MG63 (cell line): ENCODE results near the gene SP110. TPM values are rescaled to one million over a fixed set of nuclear protein-coding genes. Genes with fewer than 3 reads are reported as not detected.

Experiments used
- DNase-seq: peaks from one replicate; pipeline ENCODE4 v3.0.0-alpha.2; 2020
- H3K27me3 ChIP-seq: fragments of 250-450 bp; sonication (Bioruptor Pico); 2 replicates; pipeline ENCODE4 v1.5.1; 2020; ENCODE audit warnings: mild to moderate bottlenecking, moderate library complexity
- H3K36me3 ChIP-seq: fragments of 250-450 bp; sonication (Bioruptor Pico); 2 replicates; pipeline ENCODE4 v1.5.1; 2020; ENCODE audit warnings: mild to moderate bottlenecking, moderate library complexity
- H3K4me3 ChIP-seq: fragments of 250-450 bp; sonication (Bioruptor Pico); 2 replicates; pipeline ENCODE4 v1.5.1; 2020; ENCODE audit warnings: mild to moderate bottlenecking, moderate library complexity
- H3K9me3 ChIP-seq: fragments of 250-450 bp; sonication (Bioruptor Pico); 2 replicates; pipeline ENCODE4 v1.5.1; 2020; ENCODE audit warnings: mild to moderate bottlenecking, moderate library complexity
- total RNA-seq: library from RNA; depleted of rRNA; stranded (reverse); fragments of >200 nt; shearing (Covaris generic); gene quantifications from 2 replicates; pipeline ENCODE4 v1.2.3, GENCODE V29; 2014; ENCODE audit warnings: low replicate concordance

The SP110 gene
- total RNA-seq, 1 experiment from 2014 or later: 7.2 TPM

DNA sequence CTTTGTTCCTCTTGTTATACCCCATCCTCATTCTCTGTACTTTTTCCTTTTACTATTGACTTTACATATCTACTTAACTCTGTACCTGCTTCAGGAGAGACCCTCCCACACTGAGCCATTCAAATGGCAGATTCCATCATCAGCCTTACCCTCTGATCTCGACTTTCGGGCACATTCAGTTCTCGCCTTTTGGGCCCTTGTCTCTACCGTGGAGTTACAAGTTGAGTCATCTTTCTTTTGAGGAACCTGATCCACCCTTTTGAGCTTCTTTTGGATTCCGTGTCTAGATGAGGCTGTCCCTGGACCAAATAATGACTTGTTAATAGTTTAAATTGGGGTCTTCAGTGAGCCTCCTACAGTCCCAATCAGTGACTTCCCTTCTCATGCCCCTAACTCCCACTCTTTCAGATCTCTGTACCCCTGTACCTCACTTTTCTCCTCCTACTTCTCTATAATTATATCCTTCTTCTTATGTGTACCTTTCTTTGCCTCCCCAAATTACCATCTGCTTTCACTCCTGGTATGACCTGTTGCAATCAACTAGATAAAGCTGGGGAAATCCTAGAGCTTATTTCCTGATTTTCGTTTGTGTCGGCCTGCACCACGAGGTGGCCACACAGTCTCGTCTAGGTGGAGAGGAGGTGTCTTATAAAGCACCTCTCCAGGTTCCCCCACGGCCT is 17.2 kb downstream of the SP110 start:
- Histone ChIP-seq H3K36me3 (peaks cover 7% of the 10 kb centered on the region), H3K4me3 (no peak overlapping the region)
- no peak for DNase-seq

DNA sequence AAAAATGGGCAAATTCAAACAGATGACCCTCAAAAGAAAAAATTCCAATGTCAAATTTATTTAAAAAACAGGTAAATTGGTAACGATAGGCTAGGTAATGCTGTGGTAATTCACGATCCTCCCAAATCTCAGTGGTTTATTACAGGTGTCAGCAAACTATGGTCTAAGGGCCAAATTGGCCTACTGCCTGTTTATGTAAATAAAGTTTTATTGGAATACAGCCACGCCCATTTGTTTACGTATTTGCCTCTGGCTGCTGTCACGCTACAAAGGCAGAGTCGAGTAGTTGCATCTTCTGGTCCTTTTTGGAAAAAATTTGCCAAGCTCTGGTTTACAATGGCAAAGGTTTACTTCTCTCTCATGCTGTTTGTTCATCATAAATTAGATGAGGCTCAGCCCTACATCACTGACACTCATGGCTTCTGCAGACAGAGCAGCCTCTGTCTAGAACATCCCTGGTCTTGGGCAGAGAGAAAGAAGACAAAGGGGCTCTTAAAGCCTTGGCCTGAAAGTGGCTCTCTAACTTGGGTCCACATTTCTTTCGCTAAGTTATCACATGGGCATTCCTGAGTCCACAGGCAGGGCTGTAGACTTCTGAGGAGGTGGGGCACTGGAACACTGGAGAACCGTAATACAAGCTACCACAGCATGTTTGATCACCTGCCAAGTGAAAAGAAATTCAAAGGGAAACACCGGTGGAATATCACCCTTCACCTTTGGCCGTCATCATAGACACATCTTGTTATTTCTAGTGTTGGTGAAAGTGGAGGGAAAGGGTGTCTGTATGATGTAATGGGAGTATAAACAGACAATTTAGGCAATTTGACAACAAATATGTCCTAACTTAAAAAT is 34.8 kb downstream of the SP110 start:
- no peak for DNase-seq
- H3K4me3 ChIP-seq: no peak overlapping the region
- no peaks in the 10 kb centered on the region for H3K9me3 ChIP-seq

More for the DNA sequence above, 17.2 kb downstream of the SP110 start:
- no peaks in the 10 kb centered on the region for H3K27me3 ChIP-seq
- no peaks in the 10 kb centered on the region for H3K9me3 ChIP-seq

DNA sequence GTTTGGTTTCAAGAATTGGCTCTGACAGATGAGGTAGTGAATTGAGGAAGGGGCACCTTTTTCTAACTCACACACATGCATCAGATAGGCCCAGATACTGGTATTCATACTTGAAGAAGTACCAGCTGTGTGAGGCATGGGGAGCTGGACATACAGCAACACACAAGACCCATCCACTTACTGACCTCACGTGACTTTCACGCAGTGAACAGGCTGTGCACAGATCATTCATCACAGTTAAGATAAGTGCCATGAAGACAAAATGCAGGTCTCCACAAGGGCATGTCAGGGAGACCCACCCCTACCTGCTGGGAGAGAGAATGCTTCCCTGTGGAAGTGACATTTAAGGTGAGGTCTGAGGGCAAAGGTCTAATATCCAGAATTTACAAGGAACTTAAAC is 38.6 kb downstream of the SP110 start:
- Histone ChIP-seq H3K4me3 (no peak overlapping the region), H3K27me3 (no peaks in the 10 kb centered on the region), H3K36me3 (no peaks in the 10 kb centered on the region), H3K9me3 (no peaks in the 10 kb centered on the region)
- DNase-seq: no peak

More for the DNA sequence above, 34.8 kb downstream of the SP110 start:
- Histone ChIP-seq H3K27me3 (no peaks in the 10 kb centered on the region), H3K36me3 (no peaks in the 10 kb centered on the region)

GRCh38 chr2:230179907-230180306 is 39.9 kb downstream of the SP110 start:
- no peaks in the 10 kb centered on the region for H3K27me3 ChIP-seq
- no peak overlapping the region for H3K4me3 ChIP-seq
- DNase-seq: no peak
- no peaks in the 10 kb centered on the region for H3K9me3 ChIP-seq
- no peaks in the 10 kb centered on the region for H3K36me3 ChIP-seq

DNA sequence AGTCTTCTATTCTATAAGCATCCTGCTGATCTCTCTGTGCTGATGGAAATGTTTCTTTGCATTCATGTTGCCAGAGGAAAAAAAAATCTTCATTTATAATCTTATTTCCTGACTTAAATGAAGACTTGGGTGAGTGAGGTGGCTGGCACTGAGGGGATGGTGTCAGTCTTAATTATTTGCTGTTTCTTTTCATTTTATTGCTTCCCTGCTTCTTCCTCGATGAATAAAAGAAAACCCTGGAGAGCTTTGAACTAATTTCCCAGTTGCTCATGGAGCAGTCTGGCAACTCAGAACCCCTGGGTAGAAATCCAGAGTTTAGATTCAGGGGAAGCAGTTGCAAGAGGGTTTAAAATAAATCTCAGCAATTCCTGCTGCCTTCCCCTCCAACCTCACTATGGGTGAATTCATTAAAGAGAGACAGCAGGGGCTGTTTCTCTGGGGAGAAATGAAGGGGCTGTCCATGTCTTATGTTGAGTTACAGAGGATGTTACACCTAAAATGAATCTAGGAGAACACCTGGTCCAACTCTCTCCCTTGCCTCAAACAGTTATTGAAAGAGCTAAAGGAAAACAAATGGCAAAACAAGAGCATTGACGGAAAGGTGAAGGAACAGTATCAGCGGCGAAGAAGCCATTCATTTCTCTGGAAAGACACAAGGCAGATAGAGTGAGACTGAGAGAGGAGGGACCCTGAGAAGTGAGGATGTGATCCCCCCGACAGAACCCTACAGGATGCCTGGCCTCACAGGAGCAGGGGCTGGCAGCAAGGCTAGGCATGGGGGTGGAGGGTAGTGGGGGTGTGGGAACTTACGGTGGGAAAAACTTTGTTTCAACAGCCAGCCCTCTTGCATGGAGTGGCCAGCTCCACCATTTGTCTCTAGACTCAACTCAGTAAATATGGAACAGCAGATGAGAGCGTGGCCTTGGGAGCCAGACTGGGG is 41.0 kb downstream of the SP110 start:
- Histone ChIP-seq H3K9me3 (no peaks in the 10 kb centered on the region), H3K27me3 (no peaks in the 10 kb centered on the region), H3K4me3 (no peak overlapping the region), H3K36me3 (no peaks in the 10 kb centered on the region)
- DNase-seq: no peak

DNA sequence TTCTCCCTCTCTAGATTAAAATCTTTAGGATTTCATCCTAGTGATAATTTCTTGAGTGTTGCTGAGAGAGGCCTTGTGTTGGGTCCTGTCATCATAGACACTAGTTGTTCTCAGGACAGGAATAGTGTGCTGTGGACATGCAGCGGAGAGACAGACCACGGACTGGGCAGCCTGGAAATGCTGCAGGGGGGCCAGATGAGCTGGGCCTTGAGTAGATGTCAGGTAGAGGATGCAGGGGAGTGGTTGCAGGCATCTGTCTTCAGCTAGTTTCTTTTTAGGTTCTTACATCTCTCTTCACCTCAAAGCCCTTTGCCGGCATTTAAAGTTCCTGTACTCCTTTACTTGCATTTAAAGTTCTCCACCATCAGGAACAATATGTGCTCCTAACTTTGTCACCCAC is 42.8 kb downstream of the SP110 start:
- no peak for DNase-seq
- no peaks in the 10 kb centered on the region for H3K27me3 ChIP-seq
- no peak overlapping the region for H3K4me3 ChIP-seq
- H3K9me3 ChIP-seq: no peaks in the 10 kb centered on the region
- no peaks in the 10 kb centered on the region for H3K36me3 ChIP-seq

- no peak for DNase-seq
- Histone ChIP-seq H3K27me3 (no peaks in the 10 kb centered on the region), H3K4me3 (no peak overlapping the region), H3K9me3 (no peaks in the 10 kb centered on the region), H3K36me3 (no peaks in the 10 kb centered on the region)
Measured at GRCh38 chr2:230174466-230174865, 45.3 kb downstream of the SP110 start.

GRCh38 chr2:230172852-230173251 is 46.9 kb downstream of the SP110 start:
- Histone ChIP-seq H3K4me3 (no peak overlapping the region), H3K36me3 (no peaks in the 10 kb centered on the region), H3K9me3 (no peaks in the 10 kb centered on the region), H3K27me3 (no peaks in the 10 kb centered on the region)
- DNase-seq: no peak

GRCh38 chr2:230172156-230172555 is 47.6 kb downstream of the SP110 start:
- no peaks in the 10 kb centered on the region for H3K27me3 ChIP-seq
- no peak overlapping the region for H3K4me3 ChIP-seq
- no peaks in the 10 kb centered on the region for H3K9me3 ChIP-seq
- no peak for DNase-seq
- no peaks in the 10 kb centered on the region for H3K36me3 ChIP-seq

DNA sequence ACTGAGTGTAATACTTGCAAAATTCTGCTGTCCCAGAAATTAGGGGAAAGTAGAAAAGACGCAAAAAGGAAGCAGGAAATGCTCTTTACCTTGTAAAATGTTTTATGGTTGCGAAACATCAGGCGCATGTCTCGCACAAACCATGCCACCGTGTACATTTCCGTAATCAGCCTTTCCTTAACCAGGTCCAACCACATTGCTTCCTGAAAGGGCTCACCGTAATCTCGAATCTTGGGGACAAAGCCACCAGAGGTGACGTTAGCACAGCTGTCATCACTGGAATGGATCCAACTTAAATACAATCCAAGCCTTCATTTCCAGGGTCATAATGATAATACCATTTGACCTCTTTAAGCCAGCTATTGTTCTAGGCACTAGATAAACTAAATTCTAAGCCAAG is 49.3 kb downstream of the SP110 start:
- Histone ChIP-seq H3K9me3 (no peaks in the 10 kb centered on the region), H3K27me3 (no peaks in the 10 kb centered on the region), H3K4me3 (no peak overlapping the region), H3K36me3 (no peaks in the 10 kb centered on the region)
- no peak for DNase-seq

DNA sequence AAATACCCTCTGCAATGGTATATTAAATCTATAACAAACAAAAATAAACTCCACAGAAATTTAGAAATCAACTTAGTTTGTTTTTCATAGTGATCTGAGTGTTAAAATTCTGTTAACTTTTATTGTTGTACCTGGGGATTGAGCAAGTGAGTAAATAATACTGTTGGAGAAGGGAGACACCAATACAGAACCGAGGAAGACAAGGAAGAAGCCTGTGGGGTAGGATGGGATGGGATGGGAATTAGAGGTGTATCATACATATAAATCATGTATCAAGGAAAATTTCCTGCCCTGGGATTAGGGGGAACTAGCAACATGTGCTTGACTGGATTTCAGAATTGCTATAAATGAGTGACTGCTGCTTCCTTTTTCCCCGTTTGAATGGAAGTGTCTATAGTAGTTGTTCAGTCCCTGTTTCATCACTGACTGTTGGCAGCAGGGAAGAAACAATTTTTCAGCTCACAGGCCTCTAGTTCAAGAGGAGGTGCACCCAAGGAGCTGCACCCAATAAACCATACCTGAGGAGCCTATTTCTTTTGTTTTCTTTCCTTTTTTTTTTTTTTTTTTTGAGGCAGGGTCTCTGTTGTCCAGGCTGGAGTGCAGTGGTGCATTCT is 53.1 kb downstream of the SP110 start:
- Histone ChIP-seq H3K36me3 (no peaks in the 10 kb centered on the region), H3K9me3 (no peaks in the 10 kb centered on the region), H3K27me3 (no peaks in the 10 kb centered on the region), H3K4me3 (no peak overlapping the region)
- no peak for DNase-seq

DNA sequence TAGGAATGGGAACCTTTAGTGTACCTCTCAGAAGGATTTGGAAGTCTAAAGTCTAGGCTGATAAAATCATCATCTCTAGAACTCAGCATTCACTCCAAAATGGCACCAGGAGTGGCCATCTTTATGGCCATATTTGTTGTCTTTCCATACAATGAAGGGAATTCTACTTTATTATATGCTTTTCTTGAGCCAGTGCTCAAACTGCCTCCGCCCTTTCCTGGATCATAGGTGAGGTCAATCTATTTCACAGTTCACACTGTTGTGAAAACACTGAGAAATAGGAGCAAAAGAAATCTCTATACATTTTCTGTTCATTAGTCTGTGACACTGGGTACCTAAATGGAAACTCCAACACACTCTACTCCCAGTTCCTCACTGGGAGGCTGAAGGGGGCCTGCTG is 55.6 kb downstream of the SP110 start:
- DNase-seq: no peak
- no peak overlapping the region for H3K4me3 ChIP-seq
- no peaks in the 10 kb centered on the region for H3K27me3 ChIP-seq
- H3K9me3 ChIP-seq: no peaks in the 10 kb centered on the region
- H3K36me3 ChIP-seq: no peaks in the 10 kb centered on the region

GRCh38 chr2:230162981-230163380 is 56.8 kb downstream of the SP110 start:
- Histone ChIP-seq H3K4me3 (no peak overlapping the region), H3K9me3 (peaks cover 6% of the 10 kb centered on the region), H3K36me3 (no peaks in the 10 kb centered on the region), H3K27me3 (no peaks in the 10 kb centered on the region)
- DNase-seq: no peak

DNA sequence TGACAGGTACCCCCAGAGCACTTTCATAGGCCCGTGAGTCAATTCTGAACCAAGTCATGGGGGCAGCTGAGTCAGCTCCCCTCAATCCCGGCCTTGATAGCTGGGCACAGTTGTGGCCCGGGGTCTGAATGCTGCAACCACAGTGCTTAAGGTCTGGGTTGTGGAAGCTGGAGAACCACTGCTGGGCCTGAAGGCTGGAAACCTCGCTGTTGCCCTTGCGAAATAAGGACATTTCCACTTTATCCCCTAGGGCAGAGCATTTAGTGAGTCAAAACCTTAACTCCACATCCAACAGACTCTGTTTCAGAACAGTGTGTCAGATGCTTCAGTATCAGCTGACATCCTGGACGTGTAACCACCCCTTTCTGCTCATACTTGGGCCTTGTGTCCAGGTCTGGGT is 58.6 kb downstream of the SP110 start:
- Histone ChIP-seq H3K36me3 (no peaks in the 10 kb centered on the region), H3K27me3 (no peaks in the 10 kb centered on the region), H3K9me3 (peaks cover 6% of the 10 kb centered on the region), H3K4me3 (no peak overlapping the region)
- no peak for DNase-seq

- Histone ChIP-seq H3K9me3 (peaks cover 6% of the 10 kb centered on the region), H3K36me3 (no peaks in the 10 kb centered on the region), H3K4me3 (no peak overlapping the region), H3K27me3 (no peaks in the 10 kb centered on the region)
- DNase-seq: peak; percentile 11
Measured at GRCh38 chr2:230160112-230160660, 59.6 kb downstream of the SP110 start.

DNA sequence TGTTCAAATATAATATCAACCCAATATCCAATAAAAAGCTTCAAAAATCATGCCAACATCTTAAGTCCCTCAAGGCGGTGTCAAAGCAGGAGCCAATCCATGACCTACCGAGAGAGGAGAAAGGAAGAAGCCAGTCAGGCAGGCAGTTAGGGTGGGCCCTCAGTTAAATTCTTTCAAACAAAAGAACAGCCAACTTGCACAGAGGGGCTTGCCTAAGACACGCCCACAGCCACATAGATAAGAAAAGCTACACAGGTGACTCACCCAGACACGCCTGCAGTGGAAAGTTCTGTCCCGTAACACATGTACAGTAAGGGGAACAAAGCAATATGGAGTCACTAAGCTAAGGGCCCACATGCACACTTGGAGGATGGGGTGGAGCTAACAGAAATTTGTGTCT is 61.3 kb downstream of the SP110 start:
- Histone ChIP-seq H3K9me3 (peaks cover 6% of the 10 kb centered on the region), H3K27me3 (no peaks in the 10 kb centered on the region), H3K36me3 (no peaks in the 10 kb centered on the region), H3K4me3 (no peak overlapping the region)
- no peak for DNase-seq
